ENCODE data around the gene CHRNB1.

DNA sequence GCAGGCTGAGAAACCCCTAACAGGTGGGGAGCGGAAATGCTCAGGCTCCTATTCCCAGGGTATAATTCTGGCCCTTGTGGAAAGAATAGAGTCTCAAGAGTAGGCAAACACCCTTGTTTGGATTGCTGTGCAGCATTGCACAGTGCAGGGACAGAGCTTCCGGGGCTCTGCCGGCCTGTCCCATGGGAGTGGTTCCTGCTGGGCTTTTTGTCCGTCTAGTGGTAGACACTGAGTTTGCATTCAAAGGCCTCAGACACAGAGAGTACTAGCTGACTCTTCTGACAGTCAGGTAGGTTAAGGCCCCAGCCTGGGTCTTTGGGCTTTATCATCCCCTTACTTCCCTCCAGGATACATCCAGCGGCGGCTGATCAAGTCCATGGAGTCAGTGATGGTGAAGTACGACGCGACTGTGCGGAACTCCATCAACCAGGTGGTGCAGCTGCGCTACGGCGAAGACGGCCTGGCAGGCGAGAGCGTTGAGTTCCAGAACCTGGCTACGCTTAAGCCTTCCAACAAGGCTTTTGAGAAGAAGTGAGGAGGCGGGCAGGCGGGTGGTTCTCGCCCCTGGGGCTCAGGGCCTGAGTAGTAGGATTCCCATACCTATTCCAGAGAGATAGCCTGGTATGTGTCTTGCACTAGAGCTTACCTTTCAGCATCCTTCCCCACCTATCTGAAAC, 57.4 kb downstream of the CHRNB1 start:
- TF ChIP-seq, protein P1, sequence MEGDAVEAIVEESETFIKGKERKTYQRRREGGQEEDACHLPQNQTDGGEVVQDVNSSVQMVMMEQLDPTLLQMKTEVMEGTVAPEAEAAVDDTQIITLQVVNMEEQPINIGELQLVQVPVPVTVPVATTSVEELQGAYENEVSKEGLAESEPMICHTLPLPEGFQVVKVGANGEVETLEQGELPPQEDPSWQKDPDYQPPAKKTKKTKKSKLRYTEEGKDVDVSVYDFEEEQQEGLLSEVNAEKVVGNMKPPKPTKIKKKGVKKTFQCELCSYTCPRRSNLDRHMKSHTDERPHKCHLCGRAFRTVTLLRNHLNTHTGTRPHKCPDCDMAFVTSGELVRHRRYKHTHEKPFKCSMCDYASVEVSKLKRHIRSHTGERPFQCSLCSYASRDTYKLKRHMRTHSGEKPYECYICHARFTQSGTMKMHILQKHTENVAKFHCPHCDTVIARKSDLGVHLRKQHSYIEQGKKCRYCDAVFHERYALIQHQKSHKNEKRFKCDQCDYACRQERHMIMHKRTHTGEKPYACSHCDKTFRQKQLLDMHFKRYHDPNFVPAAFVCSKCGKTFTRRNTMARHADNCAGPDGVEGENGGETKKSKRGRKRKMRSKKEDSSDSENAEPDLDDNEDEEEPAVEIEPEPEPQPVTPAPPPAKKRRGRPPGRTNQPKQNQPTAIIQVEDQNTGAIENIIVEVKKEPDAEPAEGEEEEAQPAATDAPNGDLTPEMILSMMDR (IDR thresholded peaks at IDR 0.05 in 4 of 5, conservative IDR thresholded peaks at IDR 0.05 in 1 of 5), result no peak
- TF ChIP-seq POLR2A (IDR thresholded peaks at IDR 0.05), result no peak

Measured in gastrocnemius medialis (tissue), 4 donors.